K562 (cell line): ENCODE results near the gene PLAGL1.
"Not testable (repeated sequence)": the region's sequence is repeated elsewhere in the genome, so short reads cannot be mapped to it uniquely, and the experiment has no call there.

Source experiments
- ATF7 ChIP-seq: fragments of 450-650 bp; IDR thresholded peaks from 2 replicates; pipeline ENCODE4 v1.7.1; 2014; ENCODE audit warnings: mild to moderate bottlenecking, moderate library complexity
- BCLAF1 ChIP-seq, 2 experiments: fragments of 450-650 bp in 1 of 2; IDR thresholded peaks; 2 replicates each; pipeline ENCODE4 v1.6.1; 2011 to 2017; ENCODE audit warnings: low read depth in 2 of 2, antibody characterized with exemption in 1 of 2, borderline replicate concordance in 1 of 2, low read length in 1 of 2, mild to moderate bottlenecking in 1 of 2, mixed read lengths in 1 of 2; ENCODE audit not compliant: control insufficient read depth in 1 of 2
- CXXC5 ChIP-seq: fragments of 250-450 bp; sonication (Bioruptor Pico); IDR thresholded peaks from 2 replicates; pipeline ENCODE4 v1.8.0; 2022; ENCODE audit warnings: inconsistent platforms, mild to moderate bottlenecking, moderate library complexity
- JUN ChIP-seq, 2 experiments: sonication (generic) in 1 of 2; formaldehyde crosslinking in 1 of 2; IDR thresholded peaks; 2 replicates each; pipeline versions ENCODE4 v1.6.1 to v1.8.0; 2012 to 2022; ENCODE audit warnings: borderline replicate concordance in 2 of 2, mild to moderate bottlenecking in 2 of 2, improper control_type of control experiment in 1 of 2, low read depth in 1 of 2, low read length in 1 of 2, missing genetic modification reagents in 1 of 2
- USF1 ChIP-seq: sonication (generic); formaldehyde crosslinking; IDR thresholded peaks from 2 replicates; pipeline ENCODE4 v1.9.0; 2022; ENCODE audit warnings: mild to moderate bottlenecking, missing genetic modification reagents
- USF2 ChIP-seq: sonication (generic); formaldehyde crosslinking; IDR thresholded peaks from 2 replicates; pipeline ENCODE4 v1.5.0; 2020; ENCODE audit warnings: missing genetic modification reagents

- TF ChIP-seq BCLAF1 (IDR thresholded peaks at IDR 0.05; ENCODE audit: borderline replicate concordance in 1 of 2, control insufficient read depth in 1 of 2, low read depth in 2 of 2, low read length in 1 of 2); ATF7; USF1 (CRISPR knock-in tag); CXXC5; USF2 (CRISPR knock-in tag); JUN (IDR thresholded peaks at IDR 0.05; ENCODE audit: borderline replicate concordance, low read depth, low read length); JUN (CRISPR knock-in tag; IDR thresholded peaks at IDR 0.05; ENCODE audit: borderline replicate concordance): not testable (repeated sequence)
Measured at GRCh38 chr6:144009628-144010027, 1.6 kb upstream of the PLAGL1 start.
